ENCODE data around the gene HOMER1.

DNA sequence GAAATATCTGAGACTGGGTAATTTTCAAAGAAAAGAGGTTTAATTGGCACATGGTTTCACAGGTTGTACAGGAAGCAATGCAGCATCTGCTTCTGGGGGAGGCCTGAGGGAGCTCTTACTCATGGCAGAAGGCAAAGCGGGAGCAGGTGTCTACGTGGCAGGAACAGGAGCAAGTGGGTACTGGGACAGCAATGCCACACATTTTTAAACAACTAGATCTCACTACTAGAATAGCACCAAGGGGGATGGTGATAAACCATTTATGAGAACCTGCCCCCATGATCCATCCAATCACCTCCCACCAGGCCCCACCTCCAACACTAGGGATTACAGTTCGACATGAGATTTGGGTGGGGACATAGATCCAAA lies 47.6 kb upstream of the HOMER1 start:
- TF ChIP-seq CTCF (IDR thresholded peaks at IDR 0.05) (no peak), EP300 (IDR thresholded peaks at IDR 0.05) (no peak), POLR2A (IDR thresholded peaks at IDR 0.05) (no peak)
